HG02884 (cell line): ENCODE data around the gene FTO.

Experiments
- ATAC-seq: cut with Tn5 transposase; IDR thresholded peaks from one replicate; pipeline ENCODE4 v1.9.1; 2021; ENCODE audit warnings: mild to moderate bottlenecking, moderate library complexity; ENCODE audit not compliant: unreplicated experiment

Gene FTO

DNA sequence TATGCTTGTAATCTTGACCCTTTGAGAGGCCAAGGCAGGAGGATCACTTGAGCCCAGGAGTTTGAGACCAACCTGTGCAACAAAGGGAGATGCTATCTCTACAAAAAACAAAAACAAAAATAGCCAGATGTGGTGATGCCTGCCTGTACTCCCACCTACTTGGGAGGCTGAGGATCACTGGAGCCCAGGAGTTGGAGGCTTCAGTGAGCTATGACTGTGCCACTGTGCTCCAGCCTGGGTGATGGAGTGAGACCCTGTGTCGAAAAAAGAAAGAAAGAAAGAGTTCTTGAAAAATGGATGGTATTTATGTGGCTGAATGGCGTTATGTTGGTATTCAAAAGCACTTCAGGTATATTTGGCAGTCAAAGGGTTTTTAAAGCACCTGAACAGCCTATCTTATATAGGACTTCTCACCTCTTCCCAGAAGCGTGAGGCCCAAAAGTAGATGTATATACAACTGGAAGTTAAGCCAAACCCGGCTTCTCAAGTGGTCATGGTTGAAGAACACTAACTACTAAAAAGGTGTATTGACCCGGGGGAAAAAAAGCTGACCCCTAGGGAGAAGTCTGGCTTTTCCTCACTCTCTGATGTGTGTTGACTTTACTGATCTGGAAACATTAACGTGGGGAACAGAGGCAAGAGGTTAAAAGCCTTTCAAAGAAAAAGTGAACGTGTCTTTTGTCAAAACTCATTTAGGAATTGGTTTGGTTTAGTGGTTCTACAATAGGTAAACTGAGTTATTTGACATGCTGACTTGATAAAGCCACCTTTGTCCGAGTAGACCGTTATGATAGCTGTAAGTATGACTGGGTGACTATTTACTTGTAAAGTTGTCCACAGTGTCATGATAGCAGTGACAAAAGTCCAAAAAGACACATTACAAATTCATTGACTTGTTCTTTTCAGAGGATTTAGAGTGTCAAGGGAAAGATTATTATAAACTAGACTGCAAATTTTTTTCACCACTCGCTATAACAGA, 399.2 kb downstream of the FTO start:
- no peak for ATAC-seq

DNA sequence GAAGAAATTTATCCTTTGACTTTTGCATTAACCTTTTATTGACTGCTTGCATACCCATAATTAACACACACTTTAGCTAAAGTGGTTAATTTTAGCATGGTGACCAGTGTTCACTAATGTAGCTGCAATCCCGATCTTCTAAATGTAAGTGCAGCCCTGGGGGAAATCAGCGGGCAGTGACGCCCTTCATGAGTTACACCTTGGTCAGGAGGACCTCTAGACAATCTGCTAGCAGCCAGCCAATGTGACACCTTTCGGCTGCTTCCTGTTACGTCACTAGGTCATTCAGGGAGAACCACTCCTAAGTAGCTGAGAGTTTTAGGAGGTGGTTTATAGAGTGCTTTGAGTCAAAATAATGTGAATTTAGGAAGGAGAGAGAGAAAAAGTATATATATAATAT, 402.1 kb downstream of the FTO start:
- ATAC-seq: no peak

DNA sequence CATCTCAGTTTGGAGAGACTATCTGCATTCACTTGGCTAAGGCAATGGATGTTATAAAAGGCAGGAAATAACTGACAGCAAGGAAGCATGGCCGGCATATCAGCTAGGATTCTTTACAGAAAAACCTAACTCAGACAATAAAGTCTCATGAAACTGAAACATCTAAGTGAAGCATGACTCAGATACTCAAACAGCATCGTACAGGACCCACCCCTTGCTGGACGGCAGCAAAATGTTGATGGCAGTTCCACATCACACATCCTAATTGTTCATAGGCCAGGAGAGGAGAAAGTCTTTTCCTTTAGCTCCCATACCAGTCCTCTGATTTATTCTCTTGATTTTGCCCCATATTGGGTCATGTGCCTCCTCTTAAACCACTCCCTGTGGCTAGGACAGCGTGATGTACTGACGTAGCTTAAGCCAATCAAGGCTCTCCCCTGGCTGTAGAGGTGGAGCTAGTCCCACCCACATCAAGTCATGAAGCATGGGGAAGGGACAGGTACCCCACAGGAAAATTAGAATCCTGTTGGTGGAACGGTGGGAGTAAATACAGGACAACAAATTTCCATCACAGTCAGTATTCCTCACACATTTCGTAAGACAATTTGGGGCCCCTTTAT, 403.7 kb downstream of the FTO start:
- no peak for ATAC-seq

DNA sequence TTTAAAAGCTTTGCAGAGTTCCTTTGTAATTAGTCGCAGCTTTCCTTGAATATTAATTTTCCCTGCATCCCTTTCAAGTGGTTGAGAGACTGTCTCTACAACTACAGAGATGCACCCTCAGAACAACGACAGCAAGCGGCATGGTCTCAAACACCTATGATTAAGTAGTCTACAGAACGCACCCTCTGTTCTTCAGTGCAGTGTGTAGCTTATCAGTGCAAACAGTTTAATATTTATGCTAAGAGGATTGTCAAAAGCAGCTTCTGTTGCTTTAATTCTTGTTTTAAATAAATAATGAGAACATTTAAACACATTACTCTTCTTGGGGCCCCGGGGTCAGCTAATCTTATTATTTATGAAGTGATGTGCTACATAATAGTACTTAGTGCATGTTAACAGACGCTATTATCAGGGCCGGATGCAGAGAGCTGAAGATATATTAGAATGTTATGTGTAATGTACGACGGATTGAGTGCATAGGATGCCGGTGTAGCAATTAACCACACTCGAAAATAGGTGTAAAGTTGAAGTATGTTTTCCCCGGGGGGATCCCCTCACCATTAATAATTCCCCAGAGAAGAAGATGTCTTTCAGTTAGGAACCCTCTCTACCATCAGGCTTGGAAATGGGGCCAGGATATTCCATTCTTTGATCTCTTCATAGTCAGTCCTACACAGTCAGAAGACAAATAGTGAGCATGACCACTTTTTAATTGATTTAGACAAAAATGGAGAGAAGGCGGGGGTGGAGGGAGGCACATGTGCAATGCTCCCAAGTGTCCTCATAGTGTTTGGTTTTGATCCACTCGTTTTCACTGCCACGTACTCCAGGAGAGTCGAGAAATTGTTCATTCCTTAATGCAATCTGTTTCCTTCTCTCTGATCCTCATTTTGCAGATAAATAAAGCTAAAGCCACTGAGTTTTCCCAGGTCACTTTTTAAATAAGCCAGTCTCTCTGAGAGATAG, 406.3 kb downstream of the FTO start:
- ATAC-seq: no peak

DNA sequence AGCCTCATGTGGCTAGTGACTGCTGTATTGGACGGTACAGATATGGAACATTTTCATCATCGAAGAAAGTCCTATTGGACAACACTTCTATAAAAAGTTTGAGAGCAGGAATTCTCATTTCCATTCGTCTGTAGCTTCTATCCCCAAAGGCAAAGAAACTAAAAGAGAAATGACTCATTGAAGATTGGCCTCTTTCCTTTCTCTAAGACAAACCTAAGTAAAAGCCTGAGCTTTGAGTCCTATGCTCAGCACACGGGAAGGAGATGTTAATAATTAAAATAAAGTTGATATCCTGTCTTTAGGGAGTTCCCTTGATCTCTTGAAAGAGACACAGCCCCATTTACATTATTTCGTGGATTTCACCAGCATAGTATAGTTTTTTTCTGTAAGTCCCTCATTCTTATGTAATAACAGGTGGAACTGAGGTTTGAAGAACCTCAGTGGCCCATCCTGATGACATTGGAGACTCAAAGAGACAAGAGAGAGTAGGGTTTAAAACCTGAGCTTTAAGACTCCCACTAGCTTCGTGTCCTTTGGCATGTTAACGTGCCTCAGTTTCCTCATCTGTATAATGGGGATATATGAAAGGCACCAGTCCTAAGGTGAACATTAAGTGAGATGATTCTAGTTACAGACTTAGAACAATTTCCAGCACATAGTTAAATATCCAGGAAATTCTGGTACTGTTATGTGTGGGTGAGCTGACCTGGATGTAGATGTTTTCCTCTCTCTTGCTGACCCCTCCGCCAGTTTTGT, 408.7 kb downstream of the FTO start:
- ATAC-seq: no peak

DNA sequence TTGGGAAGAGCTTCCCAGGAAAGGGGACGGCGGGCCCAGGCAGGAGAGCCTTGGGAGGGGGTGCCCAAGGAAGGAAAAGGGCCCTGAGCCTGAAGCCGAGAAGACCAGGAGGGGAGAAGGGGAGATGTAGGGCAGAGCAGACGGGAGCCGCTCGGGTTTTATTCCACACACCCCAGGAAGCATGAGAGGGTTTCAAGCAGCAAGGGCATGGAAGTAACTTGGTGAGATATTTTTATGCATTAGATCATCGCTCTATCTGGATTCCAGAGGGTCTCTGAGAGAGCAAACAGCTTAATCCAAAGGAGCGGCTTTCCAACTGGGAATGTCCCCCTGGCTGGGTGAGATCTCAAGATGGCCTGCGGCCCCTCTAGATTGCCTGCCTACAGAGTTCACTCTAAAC, 411.6 kb downstream of the FTO start:
- no peak for ATAC-seq

DNA sequence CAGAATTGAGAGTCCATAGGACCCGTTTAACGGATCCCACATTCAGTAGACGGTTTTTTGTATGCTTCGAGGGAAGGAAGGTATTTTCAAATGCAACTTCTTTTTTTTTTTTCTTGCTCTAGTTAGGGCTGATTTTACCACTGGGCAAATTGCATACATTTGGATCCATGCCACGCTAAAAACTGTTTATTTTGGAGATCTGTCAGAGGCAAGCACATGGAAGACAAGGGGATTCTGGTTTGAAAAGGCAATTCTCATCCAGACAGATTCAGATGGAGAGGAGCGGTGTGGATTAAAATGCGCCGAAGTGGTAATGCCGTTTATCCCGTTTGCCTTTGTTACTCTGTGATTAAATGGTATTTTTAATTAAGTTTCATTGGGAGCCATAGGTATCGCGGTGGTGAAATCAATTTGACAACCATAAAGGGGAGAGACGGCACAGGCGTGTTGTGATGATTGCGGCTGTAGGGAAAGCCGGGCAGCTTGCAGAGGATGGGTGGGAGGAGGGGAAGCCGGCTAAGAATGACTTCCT, 412.2 kb downstream of the FTO start:
- ATAC-seq: no peak

DNA sequence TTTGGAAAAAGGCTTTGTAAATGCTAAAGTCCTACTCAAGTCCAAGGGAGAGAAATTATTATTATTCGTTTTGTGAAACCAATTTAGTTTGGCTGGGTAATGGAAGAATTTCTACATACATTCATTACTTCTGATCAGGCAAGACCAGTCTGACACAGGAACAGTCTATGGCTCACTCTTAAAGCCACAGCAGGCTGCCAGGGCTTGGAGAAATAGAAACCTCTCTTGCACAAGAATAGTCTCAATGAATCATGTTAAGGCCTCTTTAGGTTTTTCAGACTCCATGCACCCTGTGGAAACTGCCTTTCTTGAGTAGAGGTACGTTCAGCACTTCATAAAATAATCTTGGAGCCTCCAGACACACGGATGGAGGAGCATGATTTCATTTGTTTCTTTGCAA, 414.9 kb downstream of the FTO start:
- ATAC-seq: no peak

DNA sequence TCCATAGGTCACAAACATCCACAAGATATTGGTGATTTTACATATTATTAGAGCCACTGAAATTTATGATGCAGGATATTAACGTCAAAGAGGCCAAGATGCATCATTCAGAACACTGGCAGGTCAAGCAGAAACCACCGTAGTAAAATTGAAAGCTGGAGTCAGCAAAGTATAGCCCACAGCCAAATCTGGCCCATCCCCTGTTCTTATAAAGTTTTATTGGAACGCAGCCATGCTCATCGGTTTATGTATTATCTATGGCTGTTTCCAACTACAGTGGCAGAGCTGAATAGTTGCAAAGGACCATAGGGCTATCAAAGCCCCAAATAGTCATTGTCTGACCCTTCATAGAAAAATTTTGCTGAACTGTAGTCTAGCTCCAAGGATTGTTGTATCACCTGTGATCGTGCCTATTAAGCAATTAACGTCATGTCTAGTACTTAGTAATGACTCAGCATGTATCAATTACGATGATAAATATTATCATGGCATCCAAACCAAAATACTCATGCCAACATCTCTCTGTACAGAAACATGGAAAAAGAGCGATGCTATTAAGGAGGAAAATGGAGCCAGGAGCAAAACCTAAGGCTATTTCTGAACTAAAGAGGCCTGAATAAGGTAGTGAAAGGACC, 417.0 kb downstream of the FTO start:
- ATAC-seq: no peak

DNA sequence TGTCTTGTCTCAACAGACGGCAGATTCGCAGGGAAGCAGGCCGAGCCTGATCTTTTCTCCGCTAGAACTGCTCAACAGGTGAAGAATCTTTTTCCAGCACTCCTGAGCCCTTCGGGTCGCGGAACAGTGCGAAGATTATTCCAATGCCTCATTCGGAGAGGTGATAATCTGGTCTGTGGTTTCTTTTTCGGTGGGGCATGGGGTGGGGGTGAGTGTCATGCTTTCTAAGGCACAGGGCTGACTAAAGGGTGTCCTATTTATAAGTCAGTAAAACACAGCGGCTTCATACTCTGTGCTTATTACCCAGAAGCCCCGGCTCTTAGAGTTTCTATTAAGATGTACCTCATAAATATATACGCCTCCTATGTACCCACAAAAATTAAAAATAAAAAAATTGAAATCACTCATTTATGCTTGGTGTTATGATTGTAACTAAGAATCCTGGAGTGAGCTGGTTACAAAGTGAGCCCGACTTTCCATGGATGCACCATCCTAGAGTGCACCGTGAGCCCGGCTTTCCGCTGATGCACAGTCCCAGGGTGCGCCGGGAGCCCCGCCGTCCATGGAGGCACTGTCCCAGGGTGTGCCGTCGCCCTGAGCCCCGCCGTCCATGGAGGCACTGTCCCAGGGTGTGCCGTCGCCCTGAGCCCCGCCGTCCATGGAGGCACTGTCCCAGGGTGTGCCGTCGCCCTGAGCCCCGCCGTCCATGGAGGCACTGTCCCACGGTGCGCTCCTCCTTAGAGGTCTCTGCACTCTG, 417.8 kb downstream of the FTO start:
- ATAC-seq: no peak

DNA sequence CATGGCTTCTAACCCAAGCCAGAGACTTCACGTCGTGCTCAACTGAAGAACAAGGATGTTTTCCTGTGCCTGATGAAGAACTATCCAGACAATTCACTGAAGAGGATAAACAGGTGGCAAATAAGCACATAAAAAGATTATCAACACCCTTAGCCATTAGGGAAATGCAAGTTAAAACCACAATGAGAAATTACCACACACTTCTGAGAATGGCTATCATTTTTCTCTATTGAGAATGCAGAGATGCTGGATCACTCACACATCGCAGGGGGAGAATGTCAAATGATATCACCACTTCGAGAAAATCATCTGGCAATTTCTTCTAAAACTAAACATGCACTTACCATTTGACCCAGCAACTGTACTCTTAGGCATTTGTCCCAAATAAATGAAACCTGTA, 419.8 kb downstream of the FTO start:
- no peak for ATAC-seq

DNA sequence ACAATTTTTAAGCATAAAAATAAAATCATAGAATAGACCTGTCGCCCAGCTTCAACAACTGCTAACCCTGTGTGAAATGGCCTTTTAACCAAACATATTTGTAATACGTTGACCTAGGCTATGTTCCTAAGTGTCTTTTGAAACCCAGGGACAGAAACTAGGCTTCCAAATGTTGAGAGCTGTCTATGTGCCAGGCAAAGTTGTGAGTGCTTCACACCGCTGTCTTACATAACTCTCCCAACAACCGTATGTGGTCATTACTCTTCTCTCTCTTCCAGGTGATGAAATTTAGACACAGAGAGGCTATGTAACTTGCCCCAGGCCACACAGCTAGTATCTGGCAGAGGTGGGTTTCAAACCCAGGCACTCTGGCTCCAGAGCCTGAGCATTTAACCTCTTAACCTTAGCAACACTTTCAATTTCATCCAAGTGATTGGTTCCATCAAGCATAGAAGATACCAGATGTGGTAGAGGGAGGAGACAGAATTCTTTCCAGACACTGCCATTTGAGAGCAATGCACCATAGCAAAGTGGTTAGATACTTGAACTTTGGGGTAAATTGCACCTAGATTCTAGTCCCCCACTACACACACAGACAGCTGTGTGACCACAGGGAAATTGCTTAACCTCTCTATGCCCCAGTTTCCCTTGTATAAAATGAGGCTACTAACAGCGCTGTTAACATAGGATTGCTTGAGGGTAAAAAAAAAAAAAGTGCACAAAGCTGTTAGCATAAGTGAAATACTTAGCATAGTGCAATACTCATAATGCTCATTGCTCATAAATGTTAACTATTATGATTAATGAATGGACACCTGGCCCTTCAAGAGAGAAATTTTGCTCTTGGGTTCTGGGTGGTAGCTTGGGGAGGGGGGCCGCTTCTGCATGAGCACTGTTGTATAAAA, 422.0 kb downstream of the FTO start:
- ATAC-seq: no peak

DNA sequence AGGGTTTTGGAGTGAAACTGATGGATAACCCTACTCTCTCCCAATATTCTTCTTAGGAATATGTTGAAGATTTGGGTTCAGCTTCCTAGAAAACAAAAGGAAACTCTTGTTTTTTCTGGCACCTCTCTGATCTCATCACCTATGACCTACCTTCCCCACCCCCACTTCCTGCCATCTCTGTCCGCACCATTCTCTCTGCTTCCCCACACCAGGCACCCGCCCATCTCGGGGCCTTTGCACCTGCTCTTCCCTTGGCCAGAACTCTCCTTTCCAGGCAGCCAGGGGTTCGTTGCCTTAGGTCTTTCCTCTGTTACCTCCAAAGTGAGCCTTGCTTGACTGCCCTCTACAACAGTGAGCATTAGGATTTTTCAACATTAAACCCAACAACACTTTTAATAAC, 423.0 kb downstream of the FTO start:
- ATAC-seq: no peak

DNA sequence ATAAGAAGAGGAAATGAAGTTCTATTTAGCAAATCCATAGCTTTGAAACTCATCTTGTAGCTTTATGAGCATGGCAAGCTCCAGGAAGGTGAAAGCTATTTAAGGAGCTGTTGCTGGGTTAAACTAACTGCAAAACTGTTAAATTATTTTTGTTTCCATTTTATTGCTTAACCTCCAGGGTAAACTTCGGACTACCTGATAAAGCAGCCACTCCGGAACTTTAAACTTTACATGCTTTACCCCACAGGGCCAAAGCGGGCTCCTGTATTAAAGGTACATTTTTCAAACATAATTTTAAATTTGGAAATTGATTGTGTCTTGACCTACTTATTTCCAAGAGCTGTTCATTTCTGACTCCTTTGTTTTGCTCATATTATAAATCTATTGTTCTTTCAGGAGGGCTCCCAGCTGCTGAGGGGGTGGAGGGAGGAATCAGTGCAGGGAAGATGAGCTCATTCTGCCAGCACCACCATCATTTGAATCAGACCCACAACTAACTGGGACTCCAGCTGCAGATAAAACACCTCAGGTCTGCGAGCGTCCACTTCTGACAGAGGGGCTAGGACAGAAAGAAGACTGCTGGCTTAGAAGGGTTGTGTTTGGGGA, 424.8 kb downstream of the FTO start:
- no peak for ATAC-seq

DNA sequence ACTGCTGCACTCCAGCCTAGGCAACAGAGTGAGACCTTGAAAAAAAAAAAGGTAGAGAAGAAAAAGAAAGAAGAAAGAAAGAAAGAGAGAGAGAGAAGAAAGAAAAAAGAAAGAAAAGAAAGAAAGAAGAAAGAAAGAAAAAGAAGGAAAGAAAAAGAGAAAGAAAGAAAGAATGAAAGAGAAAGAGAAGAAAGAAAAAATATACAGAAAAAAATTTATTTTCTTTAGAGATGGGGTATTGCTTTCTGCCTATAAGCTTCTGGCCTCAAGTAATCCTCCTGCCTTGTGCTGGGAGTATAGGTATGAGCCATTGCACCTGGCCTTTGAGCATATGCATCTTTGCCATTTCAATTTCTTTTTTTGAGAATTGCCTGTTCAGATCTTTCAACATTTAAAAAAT, 425.9 kb downstream of the FTO start:
- no peak for ATAC-seq

DNA sequence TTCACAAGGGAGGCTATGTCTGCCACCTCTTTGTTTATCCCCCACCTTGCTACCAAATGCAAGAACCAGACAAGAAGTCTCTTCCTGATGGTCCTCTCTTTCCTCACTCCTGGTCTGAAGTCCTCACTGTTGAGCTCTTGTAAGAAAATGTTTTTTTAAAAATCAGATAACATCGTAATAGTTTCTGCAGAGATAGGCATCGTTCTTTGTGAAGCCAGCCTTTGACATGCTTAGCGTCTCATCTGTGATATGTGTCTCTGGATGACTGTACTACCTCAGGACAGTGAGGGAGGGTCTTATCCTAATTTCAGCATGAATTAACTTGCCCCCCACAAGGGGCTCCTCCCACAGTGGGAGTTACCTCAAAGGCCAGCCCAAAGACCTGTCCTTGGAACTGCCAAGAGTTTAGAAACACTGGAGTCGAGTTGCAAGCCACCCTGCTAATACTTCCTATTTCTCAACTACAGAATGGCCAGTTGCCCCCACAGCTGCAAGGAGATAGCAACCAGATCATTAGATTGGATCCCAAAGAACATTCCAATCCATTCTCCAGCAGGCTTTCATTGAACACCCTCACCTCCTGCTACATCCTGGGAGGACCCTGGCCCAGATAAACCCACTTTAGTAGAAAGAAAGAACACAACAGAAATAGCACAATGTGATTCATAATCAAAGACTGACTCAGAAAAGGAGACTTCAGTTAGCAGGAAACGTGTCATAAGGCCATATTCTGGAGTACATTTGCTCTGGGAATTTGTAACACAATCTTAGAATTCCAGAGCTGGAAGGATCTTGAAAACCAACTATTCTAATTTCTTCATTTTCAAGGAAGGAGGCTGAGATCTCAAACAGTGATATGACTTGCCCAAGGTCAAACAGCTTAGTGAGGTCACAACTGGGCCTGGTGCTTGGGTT, 431.7 kb downstream of the FTO start:
- ATAC-seq: no peak

DNA sequence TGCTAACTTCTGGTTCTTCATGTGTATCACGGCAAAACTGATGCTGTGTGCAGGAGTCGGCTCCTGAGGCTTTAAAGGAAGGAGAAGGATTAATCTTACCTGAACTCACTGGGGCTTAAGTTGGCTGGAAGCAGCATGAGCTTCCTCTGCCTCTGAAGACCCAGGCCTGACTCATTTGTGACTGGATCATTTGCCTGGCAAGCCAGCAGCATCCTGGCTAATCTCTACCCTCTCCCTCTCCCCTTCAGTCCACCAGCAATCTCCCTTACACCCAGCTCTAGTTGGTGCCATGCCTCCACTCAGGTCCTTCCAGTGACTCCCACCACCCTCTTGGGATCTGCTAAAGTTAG, 432.3 kb downstream of the FTO start:
- ATAC-seq: no peak
